Brain microvascular endothelial cell (primary cell): ENCODE measurements around the gene FAM193A.

Source experiments
- DNase-seq: peaks from one replicate; pipeline ENCODE4 v3.0.0-alpha.2; 2020
- H3K27ac ChIP-seq: fragments of 250-450 bp; sonication (Bioruptor Pico); 2 replicates; pipeline ENCODE4 v1.5.1; 2020; ENCODE audit warnings: mild to moderate bottlenecking, moderate library complexity
- H3K27me3 ChIP-seq: fragments of 250-450 bp; sonication (Bioruptor Pico); replicated peaks from 2 replicates; pipeline ENCODE4 v1.5.1; 2020; ENCODE audit warnings: mild to moderate bottlenecking
- H3K36me3 ChIP-seq: fragments of 250-450 bp; sonication (Bioruptor Pico); replicated peaks from 2 replicates; pipeline ENCODE4 v1.5.1; 2020; ENCODE audit warnings: mild to moderate bottlenecking
- H3K4me3 ChIP-seq: 2 replicates; pipeline ENCODE4 v1.5.1; 2011; ENCODE audit warnings: low read depth, mild to moderate bottlenecking, control low read depth, low read length, moderate library complexity
- in situ Hi-C: cut with HindIII; loops from 2 replicates; pipeline ENCODE4 v1.10.0; 2017; ENCODE audit warnings: low sequenced_read_pairs, low pct_ligation_motif_present
- TF ChIP-seq, protein P1 (sequence below): IDR thresholded peaks from 2 replicates; pipeline ENCODE4 v1.5.1; 2011; ENCODE audit warnings: low read depth, mild to moderate bottlenecking, moderate library complexity, low read length, control low read depth, inconsistent platforms; ENCODE audit errors: missing control alignments

The FAM193A gene

GRCh38 chr4:2643555-2643954 lies 107.1 kb downstream of the FAM193A start:
- TF ChIP-seq, protein P1, sequence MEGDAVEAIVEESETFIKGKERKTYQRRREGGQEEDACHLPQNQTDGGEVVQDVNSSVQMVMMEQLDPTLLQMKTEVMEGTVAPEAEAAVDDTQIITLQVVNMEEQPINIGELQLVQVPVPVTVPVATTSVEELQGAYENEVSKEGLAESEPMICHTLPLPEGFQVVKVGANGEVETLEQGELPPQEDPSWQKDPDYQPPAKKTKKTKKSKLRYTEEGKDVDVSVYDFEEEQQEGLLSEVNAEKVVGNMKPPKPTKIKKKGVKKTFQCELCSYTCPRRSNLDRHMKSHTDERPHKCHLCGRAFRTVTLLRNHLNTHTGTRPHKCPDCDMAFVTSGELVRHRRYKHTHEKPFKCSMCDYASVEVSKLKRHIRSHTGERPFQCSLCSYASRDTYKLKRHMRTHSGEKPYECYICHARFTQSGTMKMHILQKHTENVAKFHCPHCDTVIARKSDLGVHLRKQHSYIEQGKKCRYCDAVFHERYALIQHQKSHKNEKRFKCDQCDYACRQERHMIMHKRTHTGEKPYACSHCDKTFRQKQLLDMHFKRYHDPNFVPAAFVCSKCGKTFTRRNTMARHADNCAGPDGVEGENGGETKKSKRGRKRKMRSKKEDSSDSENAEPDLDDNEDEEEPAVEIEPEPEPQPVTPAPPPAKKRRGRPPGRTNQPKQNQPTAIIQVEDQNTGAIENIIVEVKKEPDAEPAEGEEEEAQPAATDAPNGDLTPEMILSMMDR, result no peak
- DNase-seq, result no peak
- Histone ChIP-seq H3K36me3 (peaks cover 58% of the 10 kb centered on the region), H3K27me3 (no peaks in the 10 kb centered on the region), H3K27ac (no peak overlapping the region), H3K4me3 (no peak overlapping the region)
- in situ Hi-C loops, result no loop called here

DNA sequence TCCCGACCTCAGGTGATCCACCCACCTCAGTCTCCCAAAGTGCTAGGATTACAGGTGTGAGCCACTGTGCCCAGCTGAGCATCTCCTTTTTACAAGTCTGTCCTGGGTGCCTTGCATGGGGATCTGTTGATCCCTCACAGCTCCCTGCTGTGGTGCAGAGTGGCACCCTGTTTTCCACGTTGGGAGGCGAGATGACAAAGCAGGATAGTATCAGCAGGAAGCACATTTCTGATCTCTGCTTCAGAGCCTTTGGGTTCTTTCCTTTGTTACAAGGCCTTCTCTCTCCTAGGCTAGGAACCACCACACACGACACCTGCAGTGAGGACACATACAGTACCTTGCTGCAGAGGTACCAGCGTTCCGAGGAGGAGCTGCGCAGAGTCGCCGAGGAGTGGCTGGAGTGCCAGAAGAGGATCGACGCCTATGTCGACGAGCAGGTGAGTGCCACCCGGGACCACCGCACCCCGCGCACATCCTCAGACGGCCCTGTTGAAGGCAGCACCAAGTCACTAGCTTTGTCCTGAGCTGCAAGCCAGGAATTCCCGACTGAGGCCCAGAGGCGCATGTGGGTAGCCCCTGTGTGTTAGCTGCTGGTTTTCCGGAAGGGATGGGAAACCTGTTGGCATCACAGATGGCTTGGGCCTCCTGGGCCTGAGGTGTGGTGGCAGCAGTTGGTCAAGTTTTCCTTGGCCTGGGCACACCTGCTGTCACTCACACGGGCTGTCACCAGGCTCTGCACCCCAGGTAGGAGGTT lies 110.1 kb downstream of the FAM193A start:
- DNase-seq, result no peak
- TF ChIP-seq, protein P1, result no peak
- Histone ChIP-seq H3K36me3 (peaks cover 57% of the 10 kb centered on the region), H3K4me3 (no peak overlapping the region), H3K27ac (no peak overlapping the region), H3K27me3 (no peaks in the 10 kb centered on the region)
- in situ Hi-C loops, result no loop called here

DNA sequence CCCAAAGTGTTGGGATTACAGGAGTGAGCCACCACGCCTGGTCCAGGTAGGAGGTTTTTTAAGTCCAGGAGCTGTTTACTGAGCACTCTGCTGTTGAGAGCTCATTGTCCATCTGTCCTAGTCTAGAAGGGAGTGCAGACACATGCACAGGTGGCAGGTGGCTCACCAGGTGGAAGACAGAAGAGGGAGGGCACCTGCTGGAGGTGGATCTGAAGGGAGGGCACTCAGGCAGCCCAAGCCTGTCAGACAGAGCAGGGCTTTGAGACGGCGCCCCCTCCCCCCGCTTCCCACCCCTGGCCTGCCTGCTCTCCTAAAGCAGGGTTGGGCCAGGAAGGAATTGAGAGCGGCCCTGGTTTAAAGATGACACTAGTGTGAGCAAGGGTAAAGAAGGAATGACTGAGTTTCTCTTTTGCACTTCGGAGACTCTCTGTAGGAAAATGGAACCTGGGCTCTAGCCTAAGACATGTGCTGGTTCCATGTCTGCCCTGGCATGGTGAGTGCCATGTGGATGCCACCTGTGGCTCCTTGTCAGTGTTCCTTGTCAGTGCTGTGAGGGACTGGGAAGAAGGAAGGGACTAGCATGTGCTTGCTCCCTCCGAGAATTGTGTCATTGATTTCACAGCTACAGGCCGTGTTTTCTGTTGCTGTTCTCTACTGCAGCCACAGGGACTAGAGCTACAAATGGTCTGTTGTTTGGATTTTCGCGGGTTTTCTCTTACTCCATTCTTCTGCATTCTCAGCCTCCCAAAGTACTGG lies 111.1 kb downstream of the FAM193A start:
- in situ Hi-C loops, result no loop called here
- Histone ChIP-seq H3K27ac (no peak overlapping the region), H3K27me3 (no peaks in the 10 kb centered on the region), H3K36me3 (peaks cover 58% of the 10 kb centered on the region), H3K4me3 (no peak overlapping the region)
- TF ChIP-seq, protein P1, result no peak
- DNase-seq, result no peak

DNA sequence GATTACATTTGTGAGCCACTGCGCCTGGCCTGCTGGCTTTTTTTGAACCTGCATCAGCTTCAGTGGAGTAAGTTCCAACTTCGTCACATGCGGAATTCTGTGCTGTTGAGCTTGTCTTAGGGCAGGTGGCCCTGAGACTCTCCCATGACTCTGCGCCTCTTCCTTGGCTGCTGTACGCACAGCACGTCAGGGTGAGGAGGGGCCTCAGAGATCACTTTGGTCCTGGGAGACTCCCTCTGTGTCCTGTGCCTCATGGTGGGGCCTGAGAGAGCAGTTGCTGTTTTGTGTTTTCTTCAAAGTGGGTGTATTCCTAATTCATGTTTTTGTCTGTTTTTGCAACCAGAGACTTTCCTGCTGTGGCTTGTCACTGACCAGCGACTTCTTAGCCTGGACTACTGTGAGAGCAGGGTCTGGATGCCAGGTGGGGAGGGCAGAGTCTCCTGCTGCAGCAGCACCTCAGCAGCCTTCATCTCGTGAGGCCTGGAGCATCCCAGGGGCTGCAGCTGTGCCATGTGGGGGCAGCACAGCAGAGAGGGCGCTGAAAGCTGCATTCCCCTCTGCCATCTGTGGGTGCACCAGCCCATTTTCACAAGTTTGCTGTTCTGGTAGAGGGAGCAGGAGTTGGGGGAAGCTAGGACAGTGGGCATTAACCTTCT lies 111.8 kb downstream of the FAM193A start:
- Histone ChIP-seq H3K36me3 (peaks cover 56% of the 10 kb centered on the region), H3K27ac (no peak overlapping the region), H3K4me3 (no peak overlapping the region), H3K27me3 (no peaks in the 10 kb centered on the region)
- DNase-seq, result no peak
- TF ChIP-seq, protein P1, result no peak
- in situ Hi-C loops, result no loop called here

DNA sequence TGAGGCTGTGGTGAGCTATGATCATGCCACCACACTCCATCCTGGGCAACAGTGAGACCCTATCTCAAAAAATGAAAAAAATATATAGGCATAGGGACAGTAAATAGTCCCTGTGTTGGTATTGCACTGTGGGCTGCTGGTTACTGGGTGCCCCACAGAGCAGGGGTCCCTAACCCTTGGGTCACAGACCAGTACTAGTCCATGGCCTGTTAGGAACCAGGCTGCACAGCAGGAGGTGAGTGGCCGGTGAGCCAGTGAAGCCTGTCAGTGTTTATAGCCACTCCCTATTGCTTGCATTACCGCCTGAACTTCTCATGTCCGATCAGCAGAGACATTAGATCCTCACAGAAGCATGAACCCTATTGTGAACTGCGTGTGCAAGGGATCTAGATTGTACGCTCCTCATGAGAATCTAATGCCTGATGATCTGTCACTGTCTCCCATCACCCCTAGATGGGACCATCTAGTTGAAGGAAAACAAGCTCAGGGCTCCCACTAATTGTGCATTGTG lies 113.2 kb downstream of the FAM193A start:
- Histone ChIP-seq H3K27ac (no peak overlapping the region), H3K27me3 (no peaks in the 10 kb centered on the region), H3K4me3 (no peak overlapping the region), H3K36me3 (peaks cover 46% of the 10 kb centered on the region)
- no peak for DNase-seq
- TF ChIP-seq, protein P1, result no peak
- in situ Hi-C loops, result no loop called here
